Naive B cell (primary cell): ENCODE measurements around the gene INTS11. TPM values are rescaled to one million over a fixed set of nuclear protein-coding genes. Genes with fewer than 3 reads are reported as not detected.

ENCODE experiments used
- ATAC-seq, 2 donors: fragments of 150-1000 bp; cut with Tn5 transposase; 2 replicates each; pipeline ENCODE4 v1.10.0; 2021; ENCODE audit warnings: low read depth in 2 of 2, mild to moderate bottlenecking in 2 of 2, moderate library complexity in 2 of 2
- DNase-seq: peaks from one replicate; pipeline ENCODE4 v3.0.0; 2022
- H3K27ac Mint-ChIP-seq, 6 donors: one replicate each; pipeline ENCODE4 v1.8.0; 2020 to 2022; ENCODE audit warnings: mild to moderate bottlenecking in 6 of 6, mixed read lengths in 6 of 6, moderate library complexity in 5 of 6, inconsistent platforms in 2 of 6
- H3K27me3 Mint-ChIP-seq, 3 donors: one replicate each; pipeline ENCODE4 v1.8.0; 2021 to 2022; ENCODE audit warnings: mixed read lengths in 3 of 3, mild to moderate bottlenecking in 1 of 3
- H3K36me3 Mint-ChIP-seq, 2 donors: one replicate each; pipeline ENCODE4 v1.8.0; 2020 to 2022; ENCODE audit warnings: mixed read lengths in 2 of 2, inconsistent platforms in 1 of 2, mild to moderate bottlenecking in 1 of 2
- H3K4me1 Mint-ChIP-seq, 3 donors: one replicate each; pipeline ENCODE4 v1.8.0; 2020 to 2022; ENCODE audit warnings: mixed read lengths in 3 of 3, inconsistent platforms in 1 of 3, mild to moderate bottlenecking in 1 of 3, moderate library complexity in 1 of 3
- H3K4me3 Mint-ChIP-seq, 8 donors: one replicate each; pipeline ENCODE4 v1.8.0; 2020 to 2022; ENCODE audit warnings: mild to moderate bottlenecking in 8 of 8, mixed read lengths in 8 of 8, moderate library complexity in 8 of 8, inconsistent platforms in 2 of 8
- H3K9me3 Mint-ChIP-seq, 7 donors: one replicate each; pipeline ENCODE4 v1.8.0; 2020 to 2022; ENCODE audit warnings: mixed read lengths in 7 of 7, mild to moderate bottlenecking in 5 of 7, inconsistent platforms in 2 of 7, moderate library complexity in 1 of 7
- polyA plus RNA-seq, 6 donors: library from polyadenylated mRNA; unstranded; fragments of 300-500 nt; fragmentation: Illumina TruSeq; gene quantifications; one replicate each; pipeline ENCODE4 v1.2.3, GENCODE V29; 2021; ENCODE audit warnings: low read depth in 6 of 6

Gene INTS11
- polyA plus RNA-seq, 6 donors from 2014 or later: 45.9 to 61.5 (median 54.3) TPM

GRCh38 chr1:1327291-1327690 is 2.8 kb upstream of the INTS11 start:
- ATAC-seq: no peak
- Mint-ChIP-seq H3K4me3 (peak overlapping the region in 2 of 8 donors; percentile 24 to 58), H3K9me3 (no peaks in the 10 kb centered on the region), H3K27me3 (no peaks in the 10 kb centered on the region), H3K4me1 (peaks cover 15 to 29% (median 19%) of the 10 kb centered on the region in 3 donors), H3K36me3 (no peaks in the 10 kb centered on the region), H3K27ac (no peak overlapping the region)
- DNase-seq: no peak

- Mint-ChIP-seq H3K36me3 (no peaks in the 10 kb centered on the region), H3K27me3 (no peaks in the 10 kb centered on the region), H3K4me1 (peaks cover 19 to 34% (median 23%) of the 10 kb centered on the region in 3 donors), H3K9me3 (no peaks in the 10 kb centered on the region), H3K4me3 (peak overlapping the region; percentile 36 to 85 (median 70)), H3K27ac (peak overlapping the region in 1 of 6 donors; percentile 87)
- DNase-seq (no peak), ATAC-seq (no peak)
Measured at GRCh38 chr1:1326075-1326605, 1.7 kb upstream of the INTS11 start.

GRCh38 chr1:1325288-1326074 is 1.0 kb upstream of the INTS11 start:
- Mint-ChIP-seq H3K27ac (peak overlapping the region in 3 of 6 donors; percentile 50 to 87 (median 71)), H3K4me1 (peaks cover 19 to 34% (median 23%) of the 10 kb centered on the region in 3 donors), H3K9me3 (no peaks in the 10 kb centered on the region), H3K36me3 (no peaks in the 10 kb centered on the region), H3K27me3 (no peaks in the 10 kb centered on the region), H3K4me3 (peak overlapping the region; percentile 57 to 85 (median 78))
- DNase-seq: no peak
- no peak for ATAC-seq

- no peak for DNase-seq
- no peaks in the 10 kb centered on the region for H3K9me3 Mint-ChIP-seq
- peak overlapping the region in 7 of 8 donors; percentile 45 to 96 (median 89) for H3K4me3 Mint-ChIP-seq
- no peaks in the 10 kb centered on the region for H3K27me3 Mint-ChIP-seq
- H3K27ac Mint-ChIP-seq: peak overlapping the region in 1 of 6 donors; percentile 89
- peaks cover 19 to 47% (median 29%) of the 10 kb centered on the region in 3 donors for H3K4me1 Mint-ChIP-seq
- no peaks in the 10 kb centered on the region for H3K36me3 Mint-ChIP-seq
- peak; percentile 29 to 34 for ATAC-seq
Measured at GRCh38 chr1:1324084-1324523, 356 bp downstream of the INTS11 start.

- no peaks in the 10 kb centered on the region for H3K36me3 Mint-ChIP-seq
- peak overlapping the region; percentile 85 to 93 (median 87) for H3K4me3 Mint-ChIP-seq
- no peaks in the 10 kb centered on the region for H3K27me3 Mint-ChIP-seq
- H3K4me1 Mint-ChIP-seq: peaks cover 19 to 49% (median 30%) of the 10 kb centered on the region in 3 donors
- ATAC-seq (no peak), DNase-seq (no peak)
- peak overlapping the region in 2 of 6 donors; percentile 82 to 89 for H3K27ac Mint-ChIP-seq
- no peaks in the 10 kb centered on the region for H3K9me3 Mint-ChIP-seq
Measured at GRCh38 chr1:1322952-1323351, 1.5 kb downstream of the INTS11 start.

GRCh38 chr1:1322418-1322817 is 2.0 kb downstream of the INTS11 start:
- Mint-ChIP-seq H3K9me3 (no peaks in the 10 kb centered on the region), H3K27ac (peak overlapping the region in 3 of 6 donors; percentile 47 to 82 (median 78)), H3K36me3 (no peaks in the 10 kb centered on the region), H3K4me3 (peak overlapping the region; percentile 71 to 86 (median 79)), H3K4me1 (peaks cover 19 to 49% (median 30%) of the 10 kb centered on the region in 3 donors), H3K27me3 (no peaks in the 10 kb centered on the region)
- ATAC-seq (no peak), DNase-seq (no peak)

GRCh38 chr1:1321477-1321876 is 3.0 kb downstream of the INTS11 start:
- DNase-seq: no peak
- H3K4me1 Mint-ChIP-seq: peaks cover 19 to 48% (median 29%) of the 10 kb centered on the region in 3 donors
- H3K9me3 Mint-ChIP-seq: no peaks in the 10 kb centered on the region
- H3K27ac Mint-ChIP-seq: peak overlapping the region in 1 of 6 donors; percentile 38
- H3K36me3 Mint-ChIP-seq: no peaks in the 10 kb centered on the region
- no peaks in the 10 kb centered on the region for H3K27me3 Mint-ChIP-seq
- no peak for ATAC-seq
- H3K4me3 Mint-ChIP-seq: peak overlapping the region in 2 of 8 donors; percentile 51 to 65

GRCh38 chr1:1320666-1321448 is 3.6 kb downstream of the INTS11 start:
- Mint-ChIP-seq H3K27ac (peak overlapping the region in 1 of 6 donors; percentile 38), H3K27me3 (no peaks in the 10 kb centered on the region), H3K4me3 (peak overlapping the region in 2 of 8 donors; percentile 51 to 65), H3K4me1 (peaks cover 15 to 42% (median 24%) of the 10 kb centered on the region in 3 donors), H3K36me3 (no peaks in the 10 kb centered on the region), H3K9me3 (no peaks in the 10 kb centered on the region)
- ATAC-seq: no peak
- no peak for DNase-seq

GRCh38 chr1:1319646-1319941 is 4.9 kb downstream of the INTS11 start:
- Mint-ChIP-seq H3K4me3 (peak overlapping the region in 1 of 8 donors; percentile 27), H3K27me3 (no peaks in the 10 kb centered on the region), H3K27ac (peak overlapping the region in 1 of 6 donors; percentile 20), H3K36me3 (no peaks in the 10 kb centered on the region), H3K9me3 (no peaks in the 10 kb centered on the region), H3K4me1 (peaks cover 18 to 40% (median 20%) of the 10 kb centered on the region in 3 donors)
- no peak for ATAC-seq
- no peak for DNase-seq

GRCh38 chr1:1318777-1319645 is 5.4 kb downstream of the INTS11 start:
- Mint-ChIP-seq H3K4me3 (peak overlapping the region in 2 of 8 donors; percentile 53 to 76), H3K36me3 (no peaks in the 10 kb centered on the region), H3K27ac (peak overlapping the region in 1 of 6 donors; percentile 60), H3K4me1 (peaks cover 18 to 40% (median 20%) of the 10 kb centered on the region in 3 donors), H3K27me3 (no peaks in the 10 kb centered on the region), H3K9me3 (no peaks in the 10 kb centered on the region)
- ATAC-seq: no peak
- no peak for DNase-seq

- Mint-ChIP-seq H3K4me3 (peak overlapping the region in 1 of 8 donors; percentile 53), H3K27ac (peak overlapping the region in 1 of 6 donors; percentile 79), H3K4me1 (peaks cover 14 to 34% (median 14%) of the 10 kb centered on the region in 3 donors), H3K36me3 (no peaks in the 10 kb centered on the region), H3K9me3 (no peaks in the 10 kb centered on the region), H3K27me3 (no peaks in the 10 kb centered on the region)
- DNase-seq (no peak), ATAC-seq (no peak)
Measured at GRCh38 chr1:1318131-1318652, 6.3 kb downstream of the INTS11 start.

- no peak for ATAC-seq
- H3K36me3 Mint-ChIP-seq: no peaks in the 10 kb centered on the region
Measured at GRCh38 chr1:1317420-1317819, 7.0 kb downstream of the INTS11 start.

More at GRCh38 chr1:1317420-1317819, 7.0 kb downstream of the INTS11 start:
- no peaks in the 10 kb centered on the region for H3K9me3 Mint-ChIP-seq
- DNase-seq: no peak
- peak overlapping the region in 1 of 8 donors; percentile 36 for H3K4me3 Mint-ChIP-seq
- peaks cover 10 to 26% (median 13%) of the 10 kb centered on the region in 3 donors for H3K4me1 Mint-ChIP-seq
- peak overlapping the region in 2 of 6 donors; percentile 57 to 69 for H3K27ac Mint-ChIP-seq
- H3K27me3 Mint-ChIP-seq: no peaks in the 10 kb centered on the region
